Uterus (tissue), 4 donors: Measurements from ENCODE around the gene PDS5B. TPM values are rescaled to one million over a fixed set of nuclear protein-coding genes. Genes with fewer than 3 reads are reported as not detected.

ENCODE experiments used
- DNase-seq, 2 donors: peaks; one replicate each; pipeline ENCODE4 v3.0.0-alpha.2; 2019 to 2020
- H3K27ac ChIP-seq, 2 donors: fragments of 200-600 bp; sonication (generic); 1 replicate in 1 of 2; 2 replicates in 1 of 2; pipeline ENCODE4 v1.5.1; 2016 to 2018
- H3K27me3 ChIP-seq, 2 donors: fragments of 200-600 bp; sonication (generic); one replicate each; pipeline ENCODE4 v1.5.1; 2018 to 2019; ENCODE audit warnings: control low read depth in 1 of 2
- H3K36me3 ChIP-seq, 2 donors: fragments of 200-600 bp; sonication (generic); one replicate each; pipeline ENCODE4 v1.5.1; 2019; ENCODE audit warnings: control low read depth in 1 of 2
- H3K4me1 ChIP-seq, 2 donors: fragments of 200-600 bp; sonication (generic); one replicate each; pipeline ENCODE4 v1.5.1; 2018 to 2019; ENCODE audit warnings: control low read depth in 1 of 2
- H3K4me3 ChIP-seq, 2 donors: fragments of 200-600 bp; sonication (generic); 1 replicate in 1 of 2; 2 replicates in 1 of 2; pipeline ENCODE4 v1.5.1; 2018 to 2019; ENCODE audit warnings: mild to moderate bottlenecking in 1 of 2
- H3K9me3 ChIP-seq, 2 donors: fragments of 200-600 bp; sonication (generic); one replicate each; pipeline ENCODE4 v1.5.1; 2019; ENCODE audit warnings: control low read depth in 1 of 2
- POLR2A ChIP-seq, 2 donors: fragments of 450-650 bp; IDR thresholded peaks; one replicate each; pipeline ENCODE4 v1.6.1; 2016; ENCODE audit warnings: antibody characterized with exemption in 2 of 2, mild to moderate bottlenecking in 1 of 2, moderate library complexity in 1 of 2
- intact Hi-C: fragments of 100-400 bp; cut with DNase I; formaldehyde crosslinking; loops from one replicate; pipeline ENCODE4 v1.15.1; 2023; ENCODE audit warnings: low total_unique reads
- total RNA-seq, 4 donors: library from RNA; depleted of rRNA in 3 of 4; stranded (reverse); fragments of >200 nt in 3 of 4; gene quantifications; one replicate each; pipeline versions ENCODE4 v1.1.0 to v1.2.4, GENCODE V29; 2014 to 2023
- TF ChIP-seq, protein P1 (sequence below), 4 experiments: fragments of 200-600 bp in 2 of 4; fragments of 450-650 bp in 2 of 4; sonication (generic) in 2 of 4; IDR thresholded peaks; one replicate each; pipeline ENCODE4 v1.5.1; 2016 to 2019; ENCODE audit warnings: antibody characterized with exemption in 4 of 4, mild to moderate bottlenecking in 2 of 4, moderate library complexity in 1 of 4
- donor health status: DM: yes; HTN: yes; CAD: no.

Gene PDS5B
- total RNA-seq, 4 donors from 2014 or later, result 36.6 to 192 (median 91.0) TPM

- Histone ChIP-seq H3K4me3 (no peak overlapping the region), H3K27me3 (no peaks in the 10 kb centered on the region), H3K27ac (no peak overlapping the region), H3K36me3 (no peaks in the 10 kb centered on the region), H3K9me3 (no peaks in the 10 kb centered on the region), H3K4me1 (no peaks in the 10 kb centered on the region)
- TF ChIP-seq, protein P1, sequence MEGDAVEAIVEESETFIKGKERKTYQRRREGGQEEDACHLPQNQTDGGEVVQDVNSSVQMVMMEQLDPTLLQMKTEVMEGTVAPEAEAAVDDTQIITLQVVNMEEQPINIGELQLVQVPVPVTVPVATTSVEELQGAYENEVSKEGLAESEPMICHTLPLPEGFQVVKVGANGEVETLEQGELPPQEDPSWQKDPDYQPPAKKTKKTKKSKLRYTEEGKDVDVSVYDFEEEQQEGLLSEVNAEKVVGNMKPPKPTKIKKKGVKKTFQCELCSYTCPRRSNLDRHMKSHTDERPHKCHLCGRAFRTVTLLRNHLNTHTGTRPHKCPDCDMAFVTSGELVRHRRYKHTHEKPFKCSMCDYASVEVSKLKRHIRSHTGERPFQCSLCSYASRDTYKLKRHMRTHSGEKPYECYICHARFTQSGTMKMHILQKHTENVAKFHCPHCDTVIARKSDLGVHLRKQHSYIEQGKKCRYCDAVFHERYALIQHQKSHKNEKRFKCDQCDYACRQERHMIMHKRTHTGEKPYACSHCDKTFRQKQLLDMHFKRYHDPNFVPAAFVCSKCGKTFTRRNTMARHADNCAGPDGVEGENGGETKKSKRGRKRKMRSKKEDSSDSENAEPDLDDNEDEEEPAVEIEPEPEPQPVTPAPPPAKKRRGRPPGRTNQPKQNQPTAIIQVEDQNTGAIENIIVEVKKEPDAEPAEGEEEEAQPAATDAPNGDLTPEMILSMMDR (IDR thresholded peaks at IDR 0.05), result no peak
- TF ChIP-seq POLR2A (IDR thresholded peaks at IDR 0.05), result no peak
- intact Hi-C loops, result no loop called here
- DNase-seq, result no peak
Measured at GRCh38 chr13:32659736-32660135, 73.5 kb downstream of the PDS5B start.

DNA sequence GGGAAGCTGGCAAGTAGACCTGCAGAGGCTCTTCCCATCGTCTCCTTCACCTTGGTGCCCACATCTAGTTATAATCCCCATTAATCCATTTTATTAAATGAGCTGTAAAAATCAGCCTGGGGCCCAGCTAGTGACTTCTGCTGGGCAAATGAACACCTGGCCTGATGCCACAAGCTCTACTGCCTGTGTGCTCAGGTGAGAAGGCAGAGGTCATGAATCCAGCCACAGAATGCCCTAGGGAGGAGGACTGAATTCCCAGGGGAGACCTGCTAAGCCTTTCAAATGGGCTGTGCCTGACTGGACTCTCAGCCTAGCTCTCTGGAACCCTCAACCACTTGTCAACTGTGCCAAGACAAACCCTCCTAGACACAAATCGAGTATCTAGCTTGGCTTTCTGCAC, 74.0 kb downstream of the PDS5B start:
- Histone ChIP-seq H3K9me3 (no peaks in the 10 kb centered on the region), H3K27me3 (no peaks in the 10 kb centered on the region), H3K4me1 (no peaks in the 10 kb centered on the region), H3K36me3 (no peaks in the 10 kb centered on the region), H3K27ac (no peak overlapping the region), H3K4me3 (no peak overlapping the region)
- TF ChIP-seq, protein P1 (IDR thresholded peaks at IDR 0.05), result no peak
- no peak for TF ChIP-seq POLR2A (IDR thresholded peaks at IDR 0.05)
- no peak for DNase-seq
- intact Hi-C loops, result no loop called here

- Histone ChIP-seq H3K4me3 (no peak overlapping the region), H3K27me3 (no peaks in the 10 kb centered on the region), H3K4me1 (no peaks in the 10 kb centered on the region), H3K27ac (no peak overlapping the region), H3K9me3 (no peaks in the 10 kb centered on the region), H3K36me3 (no peaks in the 10 kb centered on the region)
- no peak for DNase-seq
- intact Hi-C loops, result no loop called here
- TF ChIP-seq, protein P1 (IDR thresholded peaks at IDR 0.05), result no peak
- TF ChIP-seq POLR2A (IDR thresholded peaks at IDR 0.05), result no peak
Measured at GRCh38 chr13:32661685-32662084, 75.4 kb downstream of the PDS5B start.

GRCh38 chr13:32663660-32664059, 77.4 kb downstream of the PDS5B start:
- intact Hi-C loops, result no loop called here
- Histone ChIP-seq H3K9me3 (no peaks in the 10 kb centered on the region), H3K4me3 (no peak overlapping the region), H3K27ac (no peak overlapping the region), H3K36me3 (no peaks in the 10 kb centered on the region), H3K27me3 (no peaks in the 10 kb centered on the region), H3K4me1 (no peaks in the 10 kb centered on the region)
- no peak for DNase-seq
- TF ChIP-seq, protein P1 (IDR thresholded peaks at IDR 0.05), result no peak
- TF ChIP-seq POLR2A (IDR thresholded peaks at IDR 0.05), result no peak

DNA sequence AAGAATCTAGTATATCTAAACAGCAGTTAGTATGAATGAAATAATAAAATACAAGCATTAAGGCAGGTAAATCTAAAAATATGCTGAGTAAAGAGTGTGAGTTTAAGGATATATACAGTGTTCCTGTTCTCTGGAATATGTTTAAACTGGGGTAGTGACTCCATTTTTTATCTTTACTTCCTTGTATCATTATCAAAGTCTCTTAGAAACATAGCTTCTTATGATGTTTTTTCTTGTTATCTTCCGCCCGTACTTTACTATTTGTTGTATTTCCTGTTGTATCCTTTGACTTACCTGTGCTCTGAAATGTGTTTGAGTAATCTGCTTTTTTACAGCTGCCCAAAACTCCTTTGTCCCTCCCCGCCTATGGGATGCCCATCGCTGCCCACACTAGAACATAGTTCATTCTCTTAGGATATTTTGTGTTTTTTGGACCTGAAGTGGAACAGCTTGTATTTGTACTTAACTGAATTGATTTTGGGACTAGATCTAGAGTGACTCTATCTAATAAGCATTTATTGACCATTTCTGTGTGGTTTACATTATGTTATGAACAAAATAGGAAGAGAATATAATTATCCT, 80.8 kb downstream of the PDS5B start:
- Histone ChIP-seq H3K4me1 (no peaks in the 10 kb centered on the region), H3K36me3 (no peaks in the 10 kb centered on the region), H3K27ac (no peak overlapping the region), H3K9me3 (no peaks in the 10 kb centered on the region), H3K4me3 (no peak overlapping the region), H3K27me3 (no peaks in the 10 kb centered on the region)
- no peak for DNase-seq
- intact Hi-C loops, result no loop called here
- TF ChIP-seq, protein P1 (IDR thresholded peaks at IDR 0.05), result no peak
- no peak for TF ChIP-seq POLR2A (IDR thresholded peaks at IDR 0.05)
